Upper lobe of left lung (tissue), 4 donors: ENCODE data around the gene MIER3.

Source experiments
- CTCF ChIP-seq, 6 experiments: fragments of 450-650 bp in 4 of 6; fragments of 200-600 bp in 2 of 6; sonication (generic) in 2 of 6; IDR thresholded peaks; one replicate each; pipeline ENCODE4 v1.5.1; 2016 to 2019; ENCODE audit warnings: antibody characterized with exemption in 6 of 6
- POLR2AphosphoS5 ChIP-seq, 2 donors: sonication (generic); formaldehyde crosslinking; IDR thresholded peaks; one replicate each; pipeline ENCODE4 v1.5.1; 2017; ENCODE audit warnings: antibody characterized with exemption in 2 of 2

DNA sequence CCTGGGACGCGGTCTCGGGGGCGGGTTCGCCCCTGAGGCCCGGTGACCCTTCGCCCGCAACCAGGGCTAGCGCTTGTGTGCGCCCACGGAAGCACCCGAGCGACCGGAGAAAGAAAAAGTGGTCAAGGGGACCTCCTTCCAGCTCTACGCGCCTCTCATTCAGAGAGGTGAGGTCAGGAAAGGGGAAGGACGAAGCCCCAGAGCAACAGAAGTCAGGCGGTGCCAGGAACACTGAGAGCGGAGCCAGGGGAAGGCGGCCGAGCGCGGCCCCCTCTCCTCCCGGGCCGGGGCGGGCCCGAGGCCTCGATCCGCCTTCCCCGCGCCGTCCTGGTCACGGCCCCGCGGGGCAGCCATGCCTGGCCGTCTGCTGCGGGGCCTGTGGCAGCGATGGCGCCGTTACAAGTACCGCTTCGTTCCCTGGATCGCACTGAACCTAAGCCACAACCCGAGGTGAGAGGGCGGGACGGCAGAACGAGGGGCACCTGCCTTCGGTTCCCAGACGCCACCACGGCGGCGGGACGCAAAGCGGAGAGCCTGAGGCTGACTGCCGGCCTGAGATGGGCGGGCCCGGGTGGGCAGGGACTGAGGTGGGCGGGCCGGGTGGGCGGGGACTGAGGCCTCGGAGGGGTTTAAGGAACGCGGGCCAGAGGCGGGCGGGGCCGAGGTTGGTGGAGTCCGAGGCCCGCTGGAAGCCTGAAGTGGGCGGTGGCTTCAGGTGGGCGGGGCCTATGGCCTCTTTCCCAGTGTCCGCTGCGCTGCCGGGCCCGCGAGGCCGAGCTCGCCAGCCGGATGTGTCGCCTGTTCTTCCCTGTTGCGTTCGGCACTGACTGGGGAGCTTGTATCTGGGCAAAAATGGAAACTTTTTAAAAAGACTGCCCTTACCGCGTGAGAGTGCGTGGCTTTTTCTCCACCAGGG, 42.4 kb downstream of the MIER3 start, which contains the start of gene SETD9:
- peak; percentile 71 to 85 for TF ChIP-seq POLR2AphosphoS5 (IDR thresholded peaks at IDR 0.05)
- peak in 1 of 6 experiments; percentile 4 for TF ChIP-seq CTCF (IDR thresholded peaks at IDR 0.05)
